GM13976 (cell line): ENCODE measurements around the gene CFH.
"Not testable (repeated sequence)": the region's sequence is repeated elsewhere in the genome, so short reads cannot be mapped to it uniquely, and the experiment has no call there.

Source experiments
- DNase-seq: peaks from one replicate; pipeline ENCODE4 v3.0.0; 2012; ENCODE audit warnings: low spot score
- in situ Hi-C: fragments of 300-500 bp; cut with MboI; formaldehyde crosslinking; loops from one replicate; pipeline ENCODE4 v1.12.0; 2022; ENCODE audit warnings: low sequenced_read_pairs, mixed read lengths, inconsistent platforms; ENCODE audit not compliant: unreplicated experiment
- TF ChIP-seq, protein P1 (sequence below): IDR thresholded peaks from 2 replicates; pipeline ENCODE4 v1.5.1; 2012; ENCODE audit warnings: borderline replicate concordance, mild to moderate bottlenecking; ENCODE audit not compliant: insufficient read depth; ENCODE audit errors: extremely low read depth, missing control alignments, control extremely low read depth

The CFH gene

DNA sequence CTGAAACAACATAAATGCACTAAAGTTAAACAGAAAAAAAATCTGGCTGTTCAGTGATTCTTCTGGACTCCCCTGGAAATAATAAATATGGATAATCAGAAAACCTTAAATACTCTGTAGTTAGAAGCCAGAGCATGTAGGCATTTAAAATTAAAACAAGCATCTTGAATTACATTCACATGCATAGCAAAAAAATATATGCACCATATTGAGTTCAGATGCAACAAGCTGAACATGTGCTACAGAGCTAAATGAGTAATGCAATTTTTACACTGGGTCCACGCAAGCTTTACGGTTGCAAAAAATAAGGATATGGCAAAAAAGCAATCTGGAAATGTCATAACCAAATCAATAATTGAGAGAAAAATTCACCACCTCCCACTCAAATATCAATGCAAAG, 32.1 kb upstream of the CFH start:
- TF ChIP-seq, protein P1, sequence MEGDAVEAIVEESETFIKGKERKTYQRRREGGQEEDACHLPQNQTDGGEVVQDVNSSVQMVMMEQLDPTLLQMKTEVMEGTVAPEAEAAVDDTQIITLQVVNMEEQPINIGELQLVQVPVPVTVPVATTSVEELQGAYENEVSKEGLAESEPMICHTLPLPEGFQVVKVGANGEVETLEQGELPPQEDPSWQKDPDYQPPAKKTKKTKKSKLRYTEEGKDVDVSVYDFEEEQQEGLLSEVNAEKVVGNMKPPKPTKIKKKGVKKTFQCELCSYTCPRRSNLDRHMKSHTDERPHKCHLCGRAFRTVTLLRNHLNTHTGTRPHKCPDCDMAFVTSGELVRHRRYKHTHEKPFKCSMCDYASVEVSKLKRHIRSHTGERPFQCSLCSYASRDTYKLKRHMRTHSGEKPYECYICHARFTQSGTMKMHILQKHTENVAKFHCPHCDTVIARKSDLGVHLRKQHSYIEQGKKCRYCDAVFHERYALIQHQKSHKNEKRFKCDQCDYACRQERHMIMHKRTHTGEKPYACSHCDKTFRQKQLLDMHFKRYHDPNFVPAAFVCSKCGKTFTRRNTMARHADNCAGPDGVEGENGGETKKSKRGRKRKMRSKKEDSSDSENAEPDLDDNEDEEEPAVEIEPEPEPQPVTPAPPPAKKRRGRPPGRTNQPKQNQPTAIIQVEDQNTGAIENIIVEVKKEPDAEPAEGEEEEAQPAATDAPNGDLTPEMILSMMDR: no peak
- in situ Hi-C loops: no loop called here
- DNase-seq: no peak

DNA sequence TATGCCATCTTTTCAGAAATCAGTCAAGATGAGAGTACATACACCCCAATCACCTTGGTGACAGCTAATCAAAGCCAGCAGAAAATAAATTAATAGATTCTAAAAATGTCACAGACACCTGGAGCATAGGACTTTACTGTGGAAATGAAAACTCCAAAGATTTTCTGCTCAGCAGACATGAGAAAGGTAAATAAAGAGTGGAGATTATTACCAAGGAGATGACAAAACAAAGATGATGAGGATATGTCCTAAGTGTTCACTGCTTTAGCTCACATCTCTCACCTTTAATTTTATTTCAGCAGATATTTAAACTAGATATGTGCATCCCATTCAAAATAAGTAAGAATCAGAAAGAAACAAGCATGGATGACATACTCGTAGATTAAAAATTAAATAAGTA, 28.8 kb upstream of the CFH start:
- no peak for DNase-seq
- TF ChIP-seq, protein P1: no peak
- in situ Hi-C loops: no loop called here

DNA sequence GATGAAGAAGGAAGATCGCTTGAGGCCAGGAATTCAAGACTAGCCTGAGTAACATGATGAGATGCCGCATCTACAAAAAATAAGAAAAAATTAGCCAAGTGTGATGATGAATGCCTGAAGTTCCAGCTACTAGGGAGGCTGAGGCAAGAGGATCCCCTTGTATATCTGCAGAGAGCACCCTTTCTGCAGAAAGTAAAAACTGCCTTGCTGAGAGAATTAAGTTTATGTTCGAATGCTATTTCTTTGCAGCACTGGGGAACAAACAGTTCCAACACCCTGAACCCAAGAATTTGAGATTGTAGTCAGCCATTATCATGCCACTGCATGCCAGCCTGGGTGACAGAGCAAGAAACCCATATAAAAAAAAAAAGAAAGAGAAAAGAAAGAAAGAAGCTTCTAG, 23.0 kb upstream of the CFH start:
- no peak for DNase-seq
- in situ Hi-C loops: no loop called here
- TF ChIP-seq, protein P1: no peak

DNA sequence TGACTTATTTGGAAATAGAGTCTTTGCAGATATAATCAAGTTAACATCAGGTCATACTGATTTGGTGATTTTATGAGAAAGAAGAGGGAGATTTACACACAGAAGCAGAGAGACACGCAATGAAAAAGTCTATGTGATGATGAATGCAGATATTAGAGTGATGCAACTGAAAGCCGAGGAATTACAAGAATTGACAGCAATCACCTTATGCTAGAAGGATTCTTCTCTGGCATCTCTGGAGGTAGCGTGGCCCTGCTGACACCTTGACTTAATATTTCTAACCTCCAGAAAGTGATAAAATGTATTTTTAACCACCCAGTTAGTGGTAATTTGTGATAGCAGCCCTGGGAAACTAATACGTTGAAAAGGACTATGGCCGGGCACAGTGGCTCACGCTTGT, 14.2 kb upstream of the CFH start:
- DNase-seq: no peak
- TF ChIP-seq, protein P1: no peak
- in situ Hi-C loops: no loop called here

DNA sequence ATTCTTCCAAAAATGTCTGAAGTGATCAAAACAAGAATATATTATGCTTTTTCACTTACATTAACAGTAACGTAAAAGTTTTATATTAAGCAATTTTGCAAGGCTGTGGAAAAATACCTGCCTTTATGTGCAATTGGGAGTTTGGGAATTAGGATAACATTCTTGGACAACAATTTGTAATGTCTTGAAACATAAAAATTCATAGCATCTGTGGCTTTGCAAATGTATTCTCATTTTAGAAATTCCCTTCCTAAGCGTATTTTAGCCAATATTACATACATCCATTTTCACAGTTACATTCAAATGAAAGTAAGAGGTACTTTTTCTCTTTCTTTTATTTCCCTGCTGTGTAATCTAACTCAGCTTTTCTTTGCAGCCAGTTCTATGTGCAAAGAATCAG, 13.4 kb upstream of the CFH start:
- in situ Hi-C loops: no loop called here
- TF ChIP-seq, protein P1: no peak
- DNase-seq: no peak

DNA sequence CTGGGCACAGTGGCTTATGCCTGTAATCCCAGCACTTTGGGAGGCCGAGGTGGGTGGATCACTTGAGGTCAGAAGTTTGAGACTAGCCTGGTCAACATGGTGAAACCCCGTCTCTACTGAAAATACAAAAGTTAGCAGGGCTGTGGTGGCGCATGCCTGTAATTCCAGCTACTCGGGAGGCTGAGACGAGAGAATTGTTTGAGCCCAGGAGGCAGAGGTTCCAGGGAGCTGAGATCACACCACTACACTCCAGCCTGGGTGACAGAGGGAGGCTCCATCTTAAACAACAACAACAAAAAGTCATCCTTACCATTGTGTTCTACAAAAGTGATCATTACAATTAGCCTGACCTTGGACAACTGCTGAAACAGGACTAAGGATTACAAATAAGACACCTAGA, 12.6 kb upstream of the CFH start:
- DNase-seq, in situ Hi-C loops: not testable (repeated sequence)

DNA sequence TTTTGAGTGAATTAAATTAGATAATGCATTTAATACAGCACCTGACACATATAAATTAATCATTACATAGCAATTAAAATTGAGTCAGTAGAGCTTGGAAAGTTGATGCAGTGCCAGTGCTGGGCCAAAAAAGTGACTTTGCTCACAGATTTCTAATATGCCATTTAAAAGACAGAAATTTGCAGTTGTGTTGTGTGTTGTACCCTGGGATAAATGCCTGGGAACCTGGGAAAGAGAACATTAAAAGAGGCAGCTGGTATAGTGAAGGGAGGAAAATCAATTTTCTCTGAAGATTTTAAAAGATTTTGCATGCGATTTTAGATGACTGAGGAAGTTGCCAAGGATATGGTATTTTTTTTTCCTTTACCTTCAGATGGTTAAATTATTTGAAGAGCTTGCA, 10.9 kb upstream of the CFH start:
- no peak for DNase-seq
- TF ChIP-seq, protein P1: no peak
- in situ Hi-C loops: no loop called here

DNA sequence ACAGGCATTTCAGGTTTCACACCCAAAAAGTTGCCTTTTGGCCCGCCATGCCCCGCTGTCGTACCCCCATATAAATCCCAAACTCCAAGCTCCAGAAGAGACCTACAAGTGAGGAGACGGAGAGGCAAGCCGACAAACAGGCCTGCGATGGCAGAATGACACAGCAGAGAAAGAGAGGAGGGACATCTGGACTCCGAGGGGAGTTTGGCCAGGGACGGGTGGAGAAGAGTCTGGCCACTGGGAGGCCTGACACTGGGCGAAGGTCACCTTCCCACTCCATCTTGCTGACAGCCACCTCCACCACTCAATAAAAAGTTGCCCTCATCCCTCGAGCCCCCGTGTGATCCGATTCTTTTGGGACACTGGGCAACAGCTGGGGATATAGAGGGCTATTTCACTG, 1.9 kb upstream of the CFH start:
- TF ChIP-seq, protein P1: no peak
- in situ Hi-C loops: no loop called here
- no peak for DNase-seq
